ENCODE measurements around the gene TXNL1. TPM values are rescaled to one million over a fixed set of nuclear protein-coding genes. Genes with fewer than 3 reads are reported as not detected.

TXNL1 gene
- total RNA-seq, result 10 to 100 TPM; 36.0 to 72.7 (median 51.2) TPM

GRCh38 chr18:56638232-56639103, at the start of gene TXNL1:
TSS of gene TXNL1 (minus strand) at chr18:56638592. CDS start at chr18:56638440, 152 bp downstream.
- TF ChIP-seq CTCF (IDR thresholded peaks at IDR 0.05; ENCODE audit: low read depth), result no peak

GRCh38 chr18:56684277-56684676, 45.9 kb upstream of the TXNL1 start:
- TF ChIP-seq CTCF (IDR thresholded peaks at IDR 0.05; ENCODE audit: low read depth), result no peak

GRCh38 chr18:56678836-56679565, 40.6 kb upstream of the TXNL1 start:
- TF ChIP-seq CTCF (IDR thresholded peaks at IDR 0.05; ENCODE audit: low read depth), result no peak

- no peak for TF ChIP-seq CTCF (IDR thresholded peaks at IDR 0.05; ENCODE audit: low read depth)
Measured at GRCh38 chr18:56676639-56677038, 38.2 kb upstream of the TXNL1 start.

GRCh38 chr18:56672981-56673380, 34.6 kb upstream of the TXNL1 start:
- no peak for TF ChIP-seq CTCF (IDR thresholded peaks at IDR 0.05; ENCODE audit: low read depth)

GRCh38 chr18:56672391-56672790, 34.0 kb upstream of the TXNL1 start:
- no peak for TF ChIP-seq CTCF (IDR thresholded peaks at IDR 0.05; ENCODE audit: low read depth)

GRCh38 chr18:56662902-56663301, 24.5 kb upstream of the TXNL1 start:
- no peak for TF ChIP-seq CTCF (IDR thresholded peaks at IDR 0.05; ENCODE audit: low read depth)

Data from subcutaneous adipose tissue (tissue), 4 donors.